Uterus (tissue), 4 donors: ENCODE results near the gene PRAC2. TPM values are rescaled to one million over a fixed set of nuclear protein-coding genes. Genes with fewer than 3 reads are reported as not detected.

ENCODE experiments used
- DNase-seq, 2 donors: peaks; one replicate each; pipeline ENCODE4 v3.0.0-alpha.2; 2019 to 2020
- H3K27ac ChIP-seq, 2 donors: fragments of 200-600 bp; sonication (generic); 1 replicate in 1 of 2; 2 replicates in 1 of 2; pipeline ENCODE4 v1.5.1; 2016 to 2018
- H3K27me3 ChIP-seq, 2 donors: fragments of 200-600 bp; sonication (generic); one replicate each; pipeline ENCODE4 v1.5.1; 2018 to 2019; ENCODE audit warnings: control low read depth in 1 of 2
- H3K36me3 ChIP-seq, 2 donors: fragments of 200-600 bp; sonication (generic); one replicate each; pipeline ENCODE4 v1.5.1; 2019; ENCODE audit warnings: control low read depth in 1 of 2
- H3K4me1 ChIP-seq, 2 donors: fragments of 200-600 bp; sonication (generic); one replicate each; pipeline ENCODE4 v1.5.1; 2018 to 2019; ENCODE audit warnings: control low read depth in 1 of 2
- H3K4me3 ChIP-seq, 2 donors: fragments of 200-600 bp; sonication (generic); 1 replicate in 1 of 2; 2 replicates in 1 of 2; pipeline ENCODE4 v1.5.1; 2018 to 2019; ENCODE audit warnings: mild to moderate bottlenecking in 1 of 2
- H3K9me3 ChIP-seq, 2 donors: fragments of 200-600 bp; sonication (generic); one replicate each; pipeline ENCODE4 v1.5.1; 2019; ENCODE audit warnings: control low read depth in 1 of 2
- CTCF ChIP-seq, 4 experiments: fragments of 200-600 bp in 2 of 4; fragments of 450-650 bp in 2 of 4; sonication (generic) in 2 of 4; IDR thresholded peaks; one replicate each; pipeline ENCODE4 v1.5.1; 2016 to 2019; ENCODE audit warnings: antibody characterized with exemption in 4 of 4, mild to moderate bottlenecking in 2 of 4, moderate library complexity in 1 of 4
- POLR2A ChIP-seq, 2 donors: fragments of 450-650 bp; IDR thresholded peaks; one replicate each; pipeline ENCODE4 v1.6.1; 2016; ENCODE audit warnings: antibody characterized with exemption in 2 of 2, mild to moderate bottlenecking in 1 of 2, moderate library complexity in 1 of 2
- intact Hi-C: fragments of 100-400 bp; cut with DNase I; formaldehyde crosslinking; loops from one replicate; pipeline ENCODE4 v1.15.1; 2023; ENCODE audit warnings: low total_unique reads
- total RNA-seq, 4 donors: library from RNA; depleted of rRNA in 3 of 4; stranded (reverse); fragments of >200 nt in 3 of 4; gene quantifications; one replicate each; pipeline versions ENCODE4 v1.1.0 to v1.2.4, GENCODE V29; 2014 to 2023
- donor health status: DM: yes; HTN: yes; CAD: no.

PRAC2 gene
- total RNA-seq, 4 donors from 2014 or later: not detected

GRCh38 chr17:48745381-48746275, 22.6 kb downstream of the PRAC2 start:
- TF ChIP-seq CTCF (IDR thresholded peaks at IDR 0.05): no peak
- TF ChIP-seq POLR2A (IDR thresholded peaks at IDR 0.05): no peak
- Histone ChIP-seq H3K27me3 (peaks cover 50 to 84% of the 10 kb centered on the region in 2 donors), H3K4me1 (no peaks in the 10 kb centered on the region), H3K9me3 (no peaks in the 10 kb centered on the region), H3K36me3 (no peaks in the 10 kb centered on the region), H3K27ac (no peak overlapping the region), H3K4me3 (no peak overlapping the region)
- intact Hi-C loops: no loop called here
- DNase-seq: no peak

DNA sequence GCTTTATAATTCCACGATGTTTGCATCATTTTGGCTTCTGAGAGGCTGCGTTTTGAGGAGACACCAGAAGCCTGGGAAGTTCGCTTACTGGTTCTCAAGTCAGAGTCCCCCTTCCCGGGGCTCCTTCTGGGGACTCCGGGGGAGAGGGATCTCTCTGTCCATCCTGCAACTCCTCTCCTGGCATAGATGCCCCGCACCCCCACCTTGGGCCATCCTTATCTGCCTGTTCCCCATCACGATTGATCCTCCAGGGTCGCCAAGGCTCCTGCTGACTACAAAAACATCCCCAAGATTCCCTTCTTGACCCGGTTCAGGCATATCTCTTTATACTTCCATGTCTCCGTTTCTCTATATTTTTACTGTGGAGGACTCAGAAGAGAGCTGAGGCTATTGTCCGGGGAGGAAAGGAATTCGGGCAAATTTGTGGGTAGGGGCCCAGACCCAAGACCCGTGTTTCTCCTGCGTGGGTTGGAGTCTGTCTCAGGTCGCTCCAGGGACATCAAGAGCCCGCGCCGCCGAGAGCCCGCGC, 24.0 kb downstream of the PRAC2 start:
- H3K4me3 ChIP-seq: no peak overlapping the region
- no peaks in the 10 kb centered on the region for H3K4me1 ChIP-seq
- no peak for DNase-seq
- intact Hi-C loops: no loop called here
- no peaks in the 10 kb centered on the region for H3K9me3 ChIP-seq
- TF ChIP-seq POLR2A (IDR thresholded peaks at IDR 0.05): no peak
- TF ChIP-seq CTCF (IDR thresholded peaks at IDR 0.05): no peak
- peaks cover 46 to 83% of the 10 kb centered on the region in 2 donors for H3K27me3 ChIP-seq
- no peaks in the 10 kb centered on the region for H3K36me3 ChIP-seq
- no peak overlapping the region for H3K27ac ChIP-seq

DNA sequence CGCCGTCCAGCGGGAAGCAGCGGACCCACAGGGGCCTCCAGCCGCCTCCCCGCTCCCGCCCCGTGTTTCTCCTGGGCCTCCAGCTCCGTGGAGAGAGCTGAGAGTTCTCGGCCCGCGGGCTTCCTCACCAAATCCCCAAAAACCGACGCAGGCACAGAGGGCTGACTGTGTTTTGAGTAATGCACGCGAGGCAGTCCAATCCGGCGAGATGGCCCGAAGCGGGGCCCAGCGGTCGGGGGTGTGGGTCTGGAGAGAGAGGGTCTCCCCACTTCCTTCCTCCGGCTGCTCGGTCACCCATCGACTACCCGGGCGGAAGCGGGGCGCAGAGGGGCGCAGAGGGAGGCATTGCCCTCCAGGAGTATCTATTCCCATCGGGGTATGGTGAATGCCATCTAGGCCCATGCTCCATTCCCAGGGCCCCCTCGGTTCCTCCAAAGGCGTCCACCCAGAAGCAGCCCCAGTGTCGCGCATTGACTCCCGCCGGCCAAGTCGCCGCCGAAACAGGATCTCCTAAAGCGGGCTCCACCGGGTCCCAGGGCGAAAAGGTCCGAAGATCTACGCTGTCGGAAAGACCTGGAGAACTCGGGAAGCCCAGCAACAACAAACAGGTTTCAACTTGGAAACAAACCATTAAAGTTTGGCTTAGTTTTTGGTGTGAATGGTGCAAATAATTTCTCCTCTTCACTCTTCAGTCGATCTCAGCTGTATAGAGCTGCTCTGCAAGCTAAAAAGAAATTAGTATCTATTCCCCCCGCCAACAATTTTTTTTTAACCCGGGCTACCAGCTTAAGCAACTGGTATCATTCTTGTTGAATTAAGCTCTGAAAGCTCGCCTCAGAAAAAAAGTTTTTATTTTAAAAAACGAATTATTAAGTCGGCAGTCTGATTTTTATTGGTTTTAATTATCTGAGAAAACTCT, 24.7 kb downstream of the PRAC2 start:
- TF ChIP-seq POLR2A (IDR thresholded peaks at IDR 0.05) (no peak), CTCF (IDR thresholded peaks at IDR 0.05) (no peak)
- no peaks in the 10 kb centered on the region for H3K9me3 ChIP-seq
- H3K4me3 ChIP-seq: no peak overlapping the region
- no peak for DNase-seq
- no peaks in the 10 kb centered on the region for H3K36me3 ChIP-seq
- intact Hi-C loops: no loop called here
- H3K4me1 ChIP-seq: no peaks in the 10 kb centered on the region
- H3K27ac ChIP-seq: no peak overlapping the region
- H3K27me3 ChIP-seq: peaks cover 40 to 84% of the 10 kb centered on the region in 2 donors

- no peak for DNase-seq
- no peaks in the 10 kb centered on the region for H3K4me1 ChIP-seq
- intact Hi-C loops: no loop called here
- no peaks in the 10 kb centered on the region for H3K9me3 ChIP-seq
- peaks cover 40 to 97% of the 10 kb centered on the region in 2 donors for H3K27me3 ChIP-seq
- H3K36me3 ChIP-seq: no peaks in the 10 kb centered on the region
- H3K27ac ChIP-seq: no peak overlapping the region
- H3K4me3 ChIP-seq: no peak overlapping the region
- TF ChIP-seq POLR2A (IDR thresholded peaks at IDR 0.05) (no peak), CTCF (IDR thresholded peaks at IDR 0.05) (no peak)
Measured at GRCh38 chr17:48748718-48749566, 26.0 kb downstream of the PRAC2 start.
